Measurements from ENCODE around the gene SUMO1. TPM values are rescaled to one million over a fixed set of nuclear protein-coding genes. Genes with fewer than 3 reads are reported as not detected.

Gene SUMO1
- total and polyA plus RNA-seq, 9 of the 15 experiments (the other 6 are each of a cell fraction or from before 2014, with no cell fraction given): 63.7 to 292 (median 92.0) TPM

DNA sequence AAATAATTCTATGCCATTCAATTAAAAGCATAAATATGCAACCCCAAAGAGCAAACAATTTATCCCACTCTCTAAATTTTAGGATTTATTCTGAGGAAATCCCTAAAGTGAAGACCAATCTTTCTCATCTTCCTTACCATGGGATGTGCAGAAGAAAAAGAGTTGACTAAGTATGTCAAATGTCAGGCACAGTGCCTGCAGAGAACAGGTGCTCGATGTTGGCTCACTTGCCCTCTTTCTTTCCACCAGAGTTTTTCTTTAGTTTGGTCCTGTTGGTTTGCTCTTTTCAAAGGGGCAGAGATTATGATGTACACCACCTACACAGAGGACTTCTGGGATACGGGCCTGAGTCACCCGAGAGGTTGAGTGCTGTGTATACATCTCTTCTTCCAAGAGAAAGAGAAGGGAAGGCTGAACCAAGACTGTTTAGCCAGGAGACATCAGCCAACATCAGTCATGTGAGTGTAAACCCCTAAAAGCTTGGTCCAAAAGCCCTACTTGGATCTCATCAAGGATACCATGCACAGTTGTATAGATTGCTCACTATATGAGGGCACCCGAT, 51.7 kb downstream of the SUMO1 start:
- H4K20me1 ChIP-seq (replicated peaks; ENCODE audit: control insufficient read depth, insufficient read depth, low read length): no peaks in the 10 kb centered on the region
- in situ Hi-C loops (cut with MboI): loop anchor here (10.0 kb wide), 1 partner anchor 332 kb away; no protein-coding TSS in a partner anchor

More for the DNA sequence above, 51.7 kb downstream of the SUMO1 start:
- Histone ChIP-seq H3K27me3 (ENCODE audit: control insufficient read depth in 2 of 2, insufficient read depth in 2 of 2, low read length in 2 of 2) (peaks cover 11 to 36% of the 10 kb centered on the region in 2 experiments; a peak in 4 of 5 replicates), H2AFZ (ENCODE audit: low read depth, low read length) (no peak overlapping the region), H3K4me2 (ENCODE audit: insufficient read depth, low read length) (no peak overlapping the region), H3K9me3 (replicated peaks; ENCODE audit: control insufficient read depth, insufficient read depth, low read depth, low read length) (no peaks in the 10 kb centered on the region), H3K79me2 (ENCODE audit: control insufficient read depth, insufficient read depth, low read length) (no peaks in the 10 kb centered on the region), H3K4me3 (no peak overlapping the region), H3K36me3 (ENCODE audit: control insufficient read depth, insufficient read depth, low read length) (no peaks in the 10 kb centered on the region), H3K4me1 (replicated peaks in 1 of 2; ENCODE audit: control insufficient read depth in 2 of 2, insufficient read depth in 2 of 2, low read length in 2 of 2) (no peaks in the 10 kb centered on the region; a peak in 1 of 5 replicates), H3K9me1 (ENCODE audit: control insufficient read depth, insufficient read depth, low read length) (no peaks in the 10 kb centered on the region), H3K9ac (ENCODE audit: insufficient read depth in 1 of 2, low read depth in 2 of 2, low read length in 2 of 2) (no peak overlapping the region), H3K27ac (ENCODE audit: extremely low read depth, low read depth, low read length) (no peak overlapping the region)
- TF ChIP-seq TSC22D4 (tag; IDR thresholded peaks at IDR 0.05): no peak
- TF ChIP-seq ZNF41 (CRISPR knock-in tag; conservative IDR thresholded peaks at IDR 0.05): no peak
- no peak for TF ChIP-seq SAP30 (IDR thresholded peaks at IDR 0.05; ENCODE audit: borderline replicate concordance, insufficient read depth, low read depth, low read length, poor library complexity, severe bottlenecking)
- TF ChIP-seq, protein P1, sequence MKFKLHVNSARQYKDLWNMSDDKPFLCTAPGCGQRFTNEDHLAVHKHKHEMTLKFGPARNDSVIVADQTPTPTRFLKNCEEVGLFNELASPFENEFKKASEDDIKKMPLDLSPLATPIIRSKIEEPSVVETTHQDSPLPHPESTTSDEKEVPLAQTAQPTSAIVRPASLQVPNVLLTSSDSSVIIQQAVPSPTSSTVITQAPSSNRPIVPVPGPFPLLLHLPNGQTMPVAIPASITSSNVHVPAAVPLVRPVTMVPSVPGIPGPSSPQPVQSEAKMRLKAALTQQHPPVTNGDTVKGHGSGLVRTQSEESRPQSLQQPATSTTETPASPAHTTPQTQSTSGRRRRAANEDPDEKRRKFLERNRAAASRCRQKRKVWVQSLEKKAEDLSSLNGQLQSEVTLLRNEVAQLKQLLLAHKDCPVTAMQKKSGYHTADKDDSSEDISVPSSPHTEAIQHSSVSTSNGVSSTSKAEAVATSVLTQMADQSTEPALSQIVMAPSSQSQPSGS (CRISPR knock-in tag; IDR thresholded peaks at IDR 0.05): no peak
- no peak for TF ChIP-seq NFE2L1 (tag; IDR thresholded peaks at IDR 0.05; ENCODE audit: borderline replicate concordance, low read depth)
- TF ChIP-seq PML (IDR thresholded peaks at IDR 0.05; ENCODE audit: low read length): no peak
- ATAC-seq (no peak), DNase-seq (ENCODE audit: extremely low read depth in 1 of 4, low spot score in 3 of 4) (no peak), FAIRE-seq (no peak)
- 0% methylated on average over 3 of the region's 4 CpGs for WGBS (ENCODE audit: insufficient coverage, low coverage, missing lambda C conversion rate)
- CTCF ChIA-PET (ENCODE audit: low intra/inter-chr PET ratio): no interaction called here
- POLR2A ChIA-PET: interaction anchor here (0.6 kb wide), 1 partner anchor 35 kb away, joined by 3 read pairs; no protein-coding TSS in a partner anchor
- BruUV-seq (replicated peaks): no TSS peak
- intact Hi-C loops (cut with micrococcal nuclease): no loop called here

Data from K562 (cell line).